ENCODE results near the gene TDRD12.
"Not testable (repeated sequence)": the region's sequence is repeated elsewhere in the genome, so short reads cannot be mapped to it uniquely, and the experiment has no call there.

The TDRD12 gene

GRCh38 chr19:32832094-32832493 is 112.5 kb downstream of the TDRD12 start:
- DNase-seq (ENCODE audit: low spot score): not testable (repeated sequence)

- DNase-seq (ENCODE audit: low spot score): not testable (repeated sequence)
Measured at GRCh38 chr19:32832825-32833224, 113.3 kb downstream of the TDRD12 start.

- DNase-seq (ENCODE audit: low spot score): not testable (repeated sequence)
Measured at GRCh38 chr19:32833388-32833787, 113.8 kb downstream of the TDRD12 start.

- no peak for DNase-seq (ENCODE audit: low spot score)
Measured at GRCh38 chr19:32837531-32837930, 118.0 kb downstream of the TDRD12 start.

- DNase-seq (ENCODE audit: low spot score): no peak
Measured at GRCh38 chr19:32842061-32842460, 122.5 kb downstream of the TDRD12 start.

- no peak for DNase-seq (ENCODE audit: low spot score)
Measured at GRCh38 chr19:32843716-32844245, 124.2 kb downstream of the TDRD12 start.

GRCh38 chr19:32848035-32848434 is 128.5 kb downstream of the TDRD12 start:
- not testable (repeated sequence) for DNase-seq (ENCODE audit: low spot score)

- DNase-seq (ENCODE audit: low spot score): no peak
Measured at GRCh38 chr19:32852216-32852615, 132.6 kb downstream of the TDRD12 start.

GRCh38 chr19:32856818-32857217 is 137.3 kb downstream of the TDRD12 start:
- DNase-seq (ENCODE audit: low spot score): not testable (repeated sequence)

GRCh38 chr19:32857584-32857983 is 138.0 kb downstream of the TDRD12 start:
- no peak for DNase-seq (ENCODE audit: low spot score)

- no peak for DNase-seq (ENCODE audit: low spot score)
Measured at GRCh38 chr19:32858155-32858554, 138.6 kb downstream of the TDRD12 start.

- no peak for DNase-seq (ENCODE audit: low spot score)
Measured at GRCh38 chr19:32858559-32858958, 139.0 kb downstream of the TDRD12 start.

GRCh38 chr19:32859591-32859990 is 140.0 kb downstream of the TDRD12 start:
- DNase-seq (ENCODE audit: low spot score): no peak

GRCh38 chr19:32861596-32861995 is 142.0 kb downstream of the TDRD12 start:
- DNase-seq (ENCODE audit: low spot score): no peak

GRCh38 chr19:32862173-32862572 is 142.6 kb downstream of the TDRD12 start:
- no peak for DNase-seq (ENCODE audit: low spot score)

GRCh38 chr19:32862741-32863140 is 143.2 kb downstream of the TDRD12 start:
- no peak for DNase-seq (ENCODE audit: low spot score)

- DNase-seq (ENCODE audit: low spot score): no peak
Measured at GRCh38 chr19:32863301-32863700, 143.7 kb downstream of the TDRD12 start.

GRCh38 chr19:32863841-32864240 is 144.3 kb downstream of the TDRD12 start:
- no peak for DNase-seq (ENCODE audit: low spot score)

- DNase-seq (ENCODE audit: low spot score): no peak
Measured at GRCh38 chr19:32864318-32865007, 144.9 kb downstream of the TDRD12 start.

GRCh38 chr19:32865326-32865725 is 145.8 kb downstream of the TDRD12 start:
- DNase-seq (ENCODE audit: low spot score): no peak

- DNase-seq (ENCODE audit: low spot score): no peak
Measured at GRCh38 chr19:32866061-32866460, 146.5 kb downstream of the TDRD12 start.

GRCh38 chr19:32866564-32867265 is 147.1 kb downstream of the TDRD12 start:
- DNase-seq (ENCODE audit: low spot score): no peak

GRCh38 chr19:32867436-32867835 is 147.9 kb downstream of the TDRD12 start:
- DNase-seq (ENCODE audit: low spot score): not testable (repeated sequence)

Measured in globus pallidus (tissue), 1 donor.